HEK293 (cell line): ENCODE results near the gene DNER.

Experiments used
- CTCF ChIA-PET: fragments of 350-600 bp; formaldehyde crosslinking; extraction: SDS; loops from one replicate; lab custom pipeline; 2021; ENCODE audit warnings: antibody characterized with exemption; lab: Yijun Ruan, JAX
- POLR2A ChIA-PET: fragments of 300-600 bp; formaldehyde crosslinking; extraction: SDS; loops from one replicate; lab custom pipeline; 2020; ENCODE audit warnings: antibody characterized with exemption, inconsistent platforms; lab: Yijun Ruan, JAX
- H3K27ac ChIP-seq: fragments of 200-500 bp; sonication (Bioruptor generic); 2 replicates; pipeline ENCODE4 v1.5.1; 2014; ENCODE audit warnings: low read depth, low read length, control low read depth, inconsistent platforms; ENCODE audit errors: extremely low read depth
- H3K36me3 ChIP-seq, 2 experiments: fragments of 200-500 bp in 1 of 2; sonication (Bioruptor generic) in 1 of 2; 1 replicate in 1 of 2; 2 replicates in 1 of 2; pipeline ENCODE4 v1.5.1; 2014 to 2017; ENCODE audit warnings: inconsistent platforms in 2 of 2, low read length in 2 of 2; ENCODE audit not compliant: control insufficient read depth in 2 of 2, insufficient read depth in 1 of 2
- H3K4me1 ChIP-seq: fragments of 200-500 bp; sonication (Bioruptor generic); 2 replicates; pipeline ENCODE4 v1.5.1; 2014; ENCODE audit warnings: mild to moderate bottlenecking, low read length, inconsistent platforms; ENCODE audit not compliant: control insufficient read depth, insufficient read depth
- H3K4me3 ChIP-seq: 2 replicates; pipeline ENCODE4 v1.5.1; 2011; ENCODE audit warnings: low read depth, mild to moderate bottlenecking, control low read depth, low read length, moderate library complexity
- H3K9me3 ChIP-seq: fragments of 200-500 bp; sonication (Bioruptor generic); 2 replicates; pipeline ENCODE4 v1.5.1; 2014; ENCODE audit warnings: low read depth, low read length, inconsistent platforms; ENCODE audit not compliant: control insufficient read depth, insufficient read depth
- BCL11A ChIP-seq: fragments of 450-650 bp; formaldehyde crosslinking; IDR thresholded peaks from 2 replicates; pipeline ENCODE4 v1.5.1; 2016; ENCODE audit warnings: low read depth, missing biosample characterization, missing genetic modification characterization
- BCL11B ChIP-seq: fragments of 450-650 bp; formaldehyde crosslinking; IDR thresholded peaks from 2 replicates; pipeline ENCODE4 v1.5.1; 2016; ENCODE audit warnings: low read depth, missing biosample characterization, missing genetic modification characterization
- RBAK ChIP-seq: fragments of 450-650 bp; formaldehyde crosslinking; IDR thresholded peaks from 2 replicates; pipeline ENCODE4 v1.5.1; 2016; ENCODE audit warnings: missing biosample characterization, missing genetic modification characterization
- TCF7L2 ChIP-seq: IDR thresholded peaks from 2 replicates; pipeline ENCODE4 v1.6.1; 2011; ENCODE audit warnings: low read depth, mild to moderate bottlenecking, inconsistent platforms, low read length, moderate library complexity, borderline replicate concordance
- YY1 ChIP-seq: fragments of 450-650 bp; formaldehyde crosslinking; IDR thresholded peaks from 2 replicates; pipeline ENCODE4 v1.5.1; 2018; ENCODE audit warnings: missing biosample characterization, missing genetic modification characterization
- ZBTB21 ChIP-seq: fragments of 450-650 bp; formaldehyde crosslinking; IDR thresholded peaks from 2 replicates; pipeline ENCODE4 v1.5.1; 2017; ENCODE audit warnings: missing biosample characterization, missing genetic modification characterization
- ZEB2 ChIP-seq: fragments of 450-650 bp; formaldehyde crosslinking; IDR thresholded peaks from 2 replicates; pipeline ENCODE4 v1.5.1; 2016; ENCODE audit warnings: missing biosample characterization, missing genetic modification characterization
- ZNF10 ChIP-seq: fragments of 450-650 bp; formaldehyde crosslinking; IDR thresholded peaks from 2 replicates; pipeline ENCODE4 v1.5.1; 2017; ENCODE audit warnings: missing biosample characterization, missing genetic modification characterization
- ZNF155 ChIP-seq: fragments of 450-650 bp; formaldehyde crosslinking; IDR thresholded peaks from 2 replicates; pipeline ENCODE4 v1.5.1; 2016; ENCODE audit warnings: missing biosample characterization, missing genetic modification characterization
- ZNF175 ChIP-seq: fragments of 450-650 bp; formaldehyde crosslinking; IDR thresholded peaks from 2 replicates; pipeline ENCODE4 v1.5.1; 2016; ENCODE audit warnings: missing biosample characterization, missing genetic modification characterization
- ZNF2 ChIP-seq: fragments of 450-650 bp; formaldehyde crosslinking; IDR thresholded peaks from 2 replicates; pipeline ENCODE4 v1.5.1; 2016; ENCODE audit warnings: missing biosample characterization, missing genetic modification characterization
- ZNF416 ChIP-seq: fragments of 450-650 bp; formaldehyde crosslinking; IDR thresholded peaks from 2 replicates; pipeline ENCODE4 v1.5.1; 2016; ENCODE audit warnings: missing biosample characterization, missing genetic modification characterization
- ZNF514 ChIP-seq: fragments of 450-650 bp; formaldehyde crosslinking; IDR thresholded peaks from 2 replicates; pipeline ENCODE4 v1.5.1; 2016; ENCODE audit warnings: missing biosample characterization, missing genetic modification characterization
- ZNF529 ChIP-seq: fragments of 450-650 bp; formaldehyde crosslinking; IDR thresholded peaks from 2 replicates; pipeline ENCODE4 v1.5.1; 2017; ENCODE audit warnings: missing genetic modification characterization, missing biosample characterization; ENCODE audit not compliant: insufficient replicate concordance
- ZNF530 ChIP-seq: fragments of 450-650 bp; formaldehyde crosslinking; IDR thresholded peaks from 2 replicates; pipeline ENCODE4 v1.5.1; 2016; ENCODE audit warnings: low read depth, missing biosample characterization, missing genetic modification characterization
- ZNF560 ChIP-seq: fragments of 450-650 bp; formaldehyde crosslinking; IDR thresholded peaks from 2 replicates; pipeline ENCODE4 v1.5.1; 2017; ENCODE audit warnings: missing biosample characterization, missing genetic modification characterization, borderline replicate concordance
- ZNF585B ChIP-seq: fragments of 450-650 bp; formaldehyde crosslinking; IDR thresholded peaks from 2 replicates; pipeline ENCODE4 v1.5.1; 2016; ENCODE audit warnings: missing biosample characterization, missing genetic modification characterization
- ZNF670 ChIP-seq: fragments of 450-650 bp; formaldehyde crosslinking; IDR thresholded peaks from 2 replicates; pipeline ENCODE4 v1.5.1; 2016; ENCODE audit warnings: missing biosample characterization, missing genetic modification characterization, low read depth
- ZNF677 ChIP-seq: fragments of 450-650 bp; IDR thresholded peaks from 2 replicates; pipeline ENCODE4 v1.5.0; 2018; ENCODE audit warnings: missing biosample characterization, mild to moderate bottlenecking, missing genetic modification characterization, moderate library complexity
- ZNF768 ChIP-seq: fragments of 450-650 bp; formaldehyde crosslinking; IDR thresholded peaks from 2 replicates; pipeline ENCODE4 v1.5.1; 2018; ENCODE audit warnings: missing biosample characterization, mild to moderate bottlenecking, missing genetic modification characterization
- ZNF777 ChIP-seq: fragments of 450-650 bp; formaldehyde crosslinking; IDR thresholded peaks from 2 replicates; pipeline ENCODE4 v1.5.1; 2017; ENCODE audit warnings: missing biosample characterization, missing genetic modification characterization, borderline replicate concordance
- ZNF791 ChIP-seq: fragments of 450-650 bp; formaldehyde crosslinking; IDR thresholded peaks from 2 replicates; pipeline ENCODE4 v1.5.1; 2016; ENCODE audit warnings: missing biosample characterization, missing genetic modification characterization
- ZSCAN23 ChIP-seq: fragments of 450-650 bp; formaldehyde crosslinking; IDR thresholded peaks from 2 replicates; pipeline ENCODE4 v1.5.1; 2016; ENCODE audit warnings: missing biosample characterization, missing genetic modification characterization
- TF ChIP-seq, protein P1 (sequence below): fragments of 450-650 bp; formaldehyde crosslinking; IDR thresholded peaks from 2 replicates; pipeline ENCODE4 v1.5.1; 2016; ENCODE audit warnings: missing biosample characterization, missing genetic modification characterization
- TF ChIP-seq, protein P2 (sequence below): fragments of 450-650 bp; formaldehyde crosslinking; IDR thresholded peaks from 2 replicates; pipeline ENCODE4 v1.5.1; 2016; ENCODE audit warnings: missing biosample characterization, missing genetic modification characterization
- TF ChIP-seq, protein P3 (sequence below): fragments of 450-650 bp; formaldehyde crosslinking; IDR thresholded peaks from 2 replicates; pipeline ENCODE4 v1.5.1; 2016; ENCODE audit warnings: missing biosample characterization, missing genetic modification characterization

DNER gene

DNA sequence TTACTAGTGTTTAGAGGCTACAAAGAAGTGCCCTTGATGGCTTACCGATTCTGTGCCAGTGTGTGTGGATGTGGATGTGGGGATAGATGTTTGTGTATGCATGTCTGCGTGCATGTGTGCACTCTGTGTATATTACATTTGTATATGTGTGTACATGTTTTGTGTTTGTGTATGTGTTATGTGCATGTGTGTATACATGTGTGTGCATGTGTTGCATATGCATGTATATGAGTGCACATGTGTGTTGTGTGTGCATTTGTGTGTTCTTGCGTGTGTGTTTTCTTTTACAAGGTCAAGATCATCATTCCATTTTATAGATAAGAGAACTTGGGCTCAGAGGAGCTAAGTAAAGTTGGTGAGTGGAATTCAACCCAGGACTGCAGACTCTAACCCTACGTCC lies 226.1 kb downstream of the DNER start:
- POLR2A ChIA-PET = no interaction called here
- Histone ChIP-seq H3K27ac (no peak overlapping the region), H3K9me3 (no peaks in the 10 kb centered on the region; the same call in 1 of the 2 replicates), H3K4me3 (no peak overlapping the region), H3K36me3 (no peaks in the 10 kb centered on the region), H3K4me1 (no peaks in the 10 kb centered on the region)
- CTCF ChIA-PET = no interaction called here
- no peak for TF ChIP-seq ZNF585B (tag by site-specific recombination)
- TF ChIP-seq ZNF155 (tag by site-specific recombination) = no peak
- TF ChIP-seq ZNF768 (tag by site-specific recombination) = no peak
- no peak for TF ChIP-seq RBAK (tag by site-specific recombination)
- TF ChIP-seq ZNF560 (tag by site-specific recombination) = no peak
- TF ChIP-seq, protein P1, sequence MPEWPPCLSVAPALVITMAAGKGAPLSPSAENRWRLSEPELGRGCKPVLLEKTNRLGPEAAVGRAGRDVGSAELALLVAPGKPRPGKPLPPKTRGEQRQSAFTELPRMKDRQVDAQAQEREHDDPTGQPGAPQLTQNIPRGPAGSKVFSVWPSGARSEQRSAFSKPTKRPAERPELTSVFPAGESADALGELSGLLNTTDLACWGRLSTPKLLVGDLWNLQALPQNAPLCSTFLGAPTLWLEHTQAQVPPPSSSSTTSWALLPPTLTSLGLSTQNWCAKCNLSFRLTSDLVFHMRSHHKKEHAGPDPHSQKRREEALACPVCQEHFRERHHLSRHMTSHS = no peak
- TF ChIP-seq ZNF514 (tag by site-specific recombination) = no peak
- no peak for TF ChIP-seq ZBTB21
- TF ChIP-seq TCF7L2 = no peak
- no peak for TF ChIP-seq ZNF791 (tag by site-specific recombination)
- no peak for TF ChIP-seq ZNF416 (tag by site-specific recombination)
- no peak for TF ChIP-seq ZNF530 (tag by site-specific recombination)
- TF ChIP-seq BCL11A = no peak
- TF ChIP-seq YY1 (tag by site-specific recombination) = no peak
- TF ChIP-seq ZNF777 = no peak
- no peak for TF ChIP-seq ZEB2 (tag by site-specific recombination)
- TF ChIP-seq, protein P2, sequence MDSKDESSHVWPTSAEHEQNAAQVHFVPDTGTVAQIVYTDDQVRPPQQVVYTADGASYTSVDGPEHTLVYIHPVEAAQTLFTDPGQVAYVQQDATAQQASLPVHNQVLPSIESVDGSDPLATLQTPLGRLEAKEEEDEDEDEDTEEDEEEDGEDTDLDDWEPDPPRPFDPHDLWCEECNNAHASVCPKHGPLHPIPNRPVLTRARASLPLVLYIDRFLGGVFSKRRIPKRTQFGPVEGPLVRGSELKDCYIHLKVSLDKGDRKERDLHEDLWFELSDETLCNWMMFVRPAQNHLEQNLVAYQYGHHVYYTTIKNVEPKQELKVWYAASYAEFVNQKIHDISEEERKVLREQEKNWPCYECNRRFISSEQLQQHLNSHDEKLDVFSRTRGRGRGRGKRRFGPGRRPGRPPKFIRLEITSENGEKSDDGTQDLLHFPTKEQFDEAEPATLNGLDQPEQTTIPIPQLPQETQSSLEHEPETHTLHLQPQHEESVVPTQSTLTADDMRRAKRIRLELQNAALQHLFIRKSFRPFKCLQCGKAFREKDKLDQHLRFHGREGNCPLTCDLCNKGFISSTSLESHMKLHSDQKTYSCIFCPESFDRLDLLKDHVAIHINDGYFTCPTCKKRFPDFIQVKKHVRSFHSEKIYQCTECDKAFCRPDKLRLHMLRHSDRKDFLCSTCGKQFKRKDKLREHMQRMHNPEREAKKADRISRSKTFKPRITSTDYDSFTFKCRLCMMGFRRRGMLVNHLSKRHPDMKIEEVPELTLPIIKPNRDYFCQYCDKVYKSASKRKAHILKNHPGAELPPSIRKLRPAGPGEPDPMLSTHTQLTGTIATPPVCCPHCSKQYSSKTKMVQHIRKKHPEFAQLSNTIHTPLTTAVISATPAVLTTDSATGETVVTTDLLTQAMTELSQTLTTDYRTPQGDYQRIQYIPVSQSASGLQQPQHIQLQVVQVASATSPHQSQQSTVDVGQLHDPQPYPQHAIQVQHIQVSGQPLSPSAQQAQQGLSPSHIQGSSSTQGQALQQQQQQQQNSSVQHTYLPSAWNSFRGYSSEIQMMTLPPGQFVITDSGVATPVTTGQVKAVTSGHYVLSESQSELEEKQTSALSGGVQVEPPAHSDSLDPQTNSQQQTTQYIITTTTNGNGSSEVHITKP (tag by site-specific recombination) = no peak
- TF ChIP-seq, all 188 proteins: peak for 0

DNA sequence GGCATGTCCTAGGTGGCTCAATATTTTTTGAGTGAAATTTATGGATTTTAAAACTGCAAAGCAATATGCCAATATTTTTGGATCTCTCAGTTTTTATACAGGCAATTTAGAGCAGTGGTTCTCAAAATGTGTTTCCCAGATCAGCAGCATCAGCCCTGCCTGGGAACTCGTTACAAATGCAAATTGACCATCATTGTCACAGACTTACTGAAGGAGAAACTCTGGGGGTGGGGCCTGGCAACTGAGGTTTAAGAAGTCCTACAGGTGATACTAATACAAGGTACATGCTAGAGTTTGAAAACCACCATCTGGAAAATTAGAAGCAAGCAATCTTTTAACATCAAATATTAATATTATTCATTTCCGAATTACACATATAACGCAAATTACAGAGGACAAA lies 227.7 kb downstream of the DNER start:
- POLR2A ChIA-PET = no interaction called here
- Histone ChIP-seq H3K36me3 (no peaks in the 10 kb centered on the region), H3K9me3 (no peaks in the 10 kb centered on the region; the same call in 1 of the 2 replicates), H3K4me1 (no peaks in the 10 kb centered on the region), H3K4me3 (no peak overlapping the region), H3K27ac (no peak overlapping the region)
- CTCF ChIA-PET = interaction anchor here (0.6 kb wide), 1 partner anchor 70 kb away, joined by 4 read pairs; no protein-coding TSS in a partner anchor
- TF ChIP-seq ZNF175 (tag by site-specific recombination) = no peak
- TF ChIP-seq ZNF677 = no peak
- no peak for TF ChIP-seq BCL11B (tag by site-specific recombination)
- TF ChIP-seq ZNF529 (tag by site-specific recombination) = no peak
- TF ChIP-seq ZSCAN23 = no peak
- TF ChIP-seq, protein P3, sequence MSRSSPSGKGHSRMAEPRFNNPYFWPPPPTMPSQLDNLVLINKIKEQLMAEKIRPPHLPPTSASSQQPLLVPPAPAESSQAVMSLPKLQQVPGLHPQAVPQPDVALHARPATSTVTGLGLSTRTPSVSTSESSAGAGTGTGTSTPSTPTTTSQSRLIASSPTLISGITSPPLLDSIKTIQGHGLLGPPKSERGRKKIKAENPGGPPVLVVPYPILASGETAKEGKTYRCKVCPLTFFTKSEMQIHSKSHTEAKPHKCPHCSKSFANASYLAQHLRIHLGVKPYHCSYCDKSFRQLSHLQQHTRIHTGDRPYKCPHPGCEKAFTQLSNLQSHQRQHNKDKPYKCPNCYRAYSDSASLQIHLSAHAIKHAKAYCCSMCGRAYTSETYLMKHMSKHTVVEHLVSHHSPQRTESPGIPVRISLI (tag by site-specific recombination) = no peak
- TF ChIP-seq ZNF2 (tag by site-specific recombination) = no peak
- TF ChIP-seq ZNF10 (tag by site-specific recombination) = no peak
- TF ChIP-seq, protein P2 (tag by site-specific recombination) = no peak
- no peak for TF ChIP-seq ZNF670 (tag by site-specific recombination)
